GM23338 (cell line): ENCODE results near the gene CXXC5. TPM values are rescaled to one million over a fixed set of nuclear protein-coding genes. Genes with fewer than 3 reads are reported as not detected.

Source experiments
- ATAC-seq: fragments of 200-7000 bp; cut with Tn5 transposase; 3 replicates; pipeline ENCODE4 v1.9.1; 2020
- DNase-seq: peaks from one replicate; pipeline ENCODE4 v3.0.0-alpha.2; 2015; ENCODE audit warnings: low spot score
- H2AFZ ChIP-seq: fragments of 200-600 bp; sonication (generic); 2 replicates; pipeline ENCODE4 v1.8.0; 2016; ENCODE audit warnings: antibody characterized with exemption, mild to moderate bottlenecking, moderate library complexity
- H3F3A ChIP-seq: fragments of 200-600 bp; sonication (generic); replicated peaks from 2 replicates; pipeline ENCODE4 v1.8.0; 2017; ENCODE audit warnings: antibody characterized with exemption, mixed run types, low read depth
- H3K27ac ChIP-seq: fragments of 200-600 bp; sonication (generic); 2 replicates; pipeline ENCODE4 v1.6.1; 2016; ENCODE audit warnings: low read depth
- H3K27me3 ChIP-seq: fragments of 200-600 bp; sonication (generic); 2 replicates; pipeline ENCODE4 v1.8.0; 2016; ENCODE audit warnings: mild to moderate bottlenecking, mixed run types, moderate library complexity; ENCODE audit not compliant: insufficient read depth
- H3K36me3 ChIP-seq: fragments of 200-600 bp; sonication (generic); 2 replicates; pipeline ENCODE4 v1.8.0; 2016; ENCODE audit warnings: mild to moderate bottlenecking; ENCODE audit not compliant: insufficient read depth
- H3K4me1 ChIP-seq: fragments of 200-600 bp; sonication (generic); 2 replicates; pipeline ENCODE4 v1.8.0; 2016; ENCODE audit warnings: mild to moderate bottlenecking, moderate library complexity; ENCODE audit not compliant: insufficient read depth
- H3K4me2 ChIP-seq: fragments of 200-600 bp; sonication (generic); 2 replicates; pipeline ENCODE4 v1.7.1; 2017; ENCODE audit warnings: mixed run types
- H3K4me3 ChIP-seq: fragments of 200-600 bp; sonication (generic); 2 replicates; pipeline ENCODE4 v1.6.1; 2016; ENCODE audit warnings: mixed run types
- H3K79me2 ChIP-seq: fragments of 200-600 bp; sonication (generic); replicated peaks from 2 replicates; pipeline ENCODE4 v1.8.0; 2017; ENCODE audit warnings: mild to moderate bottlenecking; ENCODE audit not compliant: insufficient read depth
- H3K9me2 ChIP-seq: fragments of 200-600 bp; sonication (generic); 2 replicates; pipeline ENCODE4 v1.8.0; 2017; ENCODE audit not compliant: insufficient read depth
- H4K20me1 ChIP-seq: fragments of 200-600 bp; sonication (generic); replicated peaks from 2 replicates; pipeline ENCODE4 v1.8.0; 2017; ENCODE audit warnings: mild to moderate bottlenecking; ENCODE audit not compliant: insufficient read depth
- H3K27ac Mint-ChIP-seq: 2 replicates; pipeline ENCODE4 v1.8.0; 2020; ENCODE audit warnings: inconsistent platforms, mild to moderate bottlenecking, moderate library complexity, mixed read lengths
- H3K27me3 Mint-ChIP-seq: 3 replicates; pipeline ENCODE4 v1.8.0; 2022; ENCODE audit warnings: low read depth, mild to moderate bottlenecking, moderate library complexity, mixed read lengths, inconsistent platforms; ENCODE audit not compliant: insufficient read depth, poor library complexity
- H3K36me3 Mint-ChIP-seq: 3 replicates; pipeline ENCODE4 v1.8.0; 2021; ENCODE audit warnings: low read depth, mild to moderate bottlenecking, inconsistent platforms, moderate library complexity, mixed read lengths
- H3K4me1 Mint-ChIP-seq: 3 replicates; pipeline ENCODE4 v1.8.0; 2020; ENCODE audit warnings: mild to moderate bottlenecking, inconsistent platforms, mixed read lengths
- H3K4me3 Mint-ChIP-seq: 3 replicates; pipeline ENCODE4 v1.8.0; 2021; ENCODE audit warnings: moderate library complexity, mild to moderate bottlenecking, inconsistent platforms, mixed read lengths
- H3K9me3 Mint-ChIP-seq: 3 replicates; pipeline ENCODE4 v1.8.0; 2020; ENCODE audit warnings: moderate library complexity, mild to moderate bottlenecking, inconsistent platforms, mixed read lengths
- CREB1 ChIP-seq: fragments of 250-450 bp; sonication (Bioruptor Pico); IDR thresholded peaks from 2 replicates; pipeline ENCODE4 v1.5.0; 2020; ENCODE audit warnings: low read depth, mild to moderate bottlenecking, moderate library complexity
- CTCF ChIP-seq, 2 experiments: fragments of 200-600 bp in 1 of 2; sonication (generic) in 1 of 2; conservative IDR thresholded peaks; 2 replicates each; pipeline versions ENCODE4 v1.5.1 to v1.6.1; 2016 to 2017; ENCODE audit warnings: antibody characterized with exemption in 2 of 2, low read depth in 2 of 2, mild to moderate bottlenecking in 2 of 2, moderate library complexity in 1 of 2
- ETS1 ChIP-seq: IDR thresholded peaks from 2 replicates; pipeline ENCODE4 v1.6.1; 2016; ENCODE audit warnings: antibody characterized with exemption
- EZH2phosphoT487 ChIP-seq: fragments of 200-600 bp; sonication (generic); IDR thresholded peaks from one replicate; pipeline ENCODE4 v1.8.1; 2018; ENCODE audit warnings: antibody characterized with exemption; ENCODE audit not compliant: unreplicated experiment
- NANOG ChIP-seq: IDR thresholded peaks from 2 replicates; pipeline ENCODE4 v1.6.1; 2016; ENCODE audit warnings: antibody characterized with exemption, borderline replicate concordance
- STAT1 ChIP-seq: IDR thresholded peaks from one replicate; pipeline ENCODE4 v1.6.1; 2016; ENCODE audit warnings: antibody characterized with exemption; ENCODE audit not compliant: unreplicated experiment
- ZNF331 ChIP-seq: fragments of 250-450 bp; sonication (Bioruptor Pico); IDR thresholded peaks from 2 replicates; pipeline ENCODE4 v1.5.0; 2020; ENCODE audit warnings: low read depth, mild to moderate bottlenecking, moderate library complexity
- ZNF462 ChIP-seq: fragments of 250-450 bp; sonication (Bioruptor Pico); IDR thresholded peaks from 2 replicates; pipeline ENCODE4 v1.5.0; 2020; ENCODE audit warnings: mild to moderate bottlenecking, moderate library complexity
- polyA plus RNA-seq: library from polyadenylated mRNA; unstranded; fragments of >200 nt; fragmentation: Nextera tagmentation; extraction: Ambion mirVana; gene quantifications from 2 replicates; pipeline ENCODE4 v1.2.1, GENCODE V29; 2016
- total RNA-seq: library from RNA; depleted of rRNA; stranded (reverse); fragments of >200 nt; shearing (Covaris generic); gene quantifications from 2 replicates; pipeline ENCODE4 v1.2.3, GENCODE V29; 2014

The CXXC5 gene
- total and polyA plus RNA-seq, 2 experiments from 2014 or later = 63.3 to 111 TPM

GRCh38 chr5:139688751-139689372 is 40.7 kb downstream of the CXXC5 start (continued):
- TF ChIP-seq ZNF462 (no peak), CREB1 (CRISPR knock-in tag) (no peak), ZNF331 (CRISPR knock-in tag) (no peak), NANOG (no peak), EZH2phosphoT487 (no peak), ETS1 (no peak), STAT1 (no peak)

- H3K79me2 ChIP-seq = no peaks in the 10 kb centered on the region
- DNase-seq = peak; percentile 72
- no peaks in the 10 kb centered on the region for H3K9me2 ChIP-seq
- peak overlapping the region; percentile 31; the same call in 1 of the 2 replicates for H3K4me3 ChIP-seq
- H3F3A ChIP-seq = 0 out of 2 replicates have a peak, but pooled peaks cover 10% of the 10 kb centered on the region
- H3K27me3 ChIP-seq = peaks cover 25% of the 10 kb centered on the region
- TF ChIP-seq EZH2phosphoT487 (no peak), CTCF (conservative IDR thresholded peaks at IDR 0.05; ENCODE audit: low read depth in 2 of 2) (0 out of 4 replicates have a peak, but pooled peaks have one; percentile 13 to 16)
- Mint-ChIP-seq H3K4me1 (peaks cover 72% of the 10 kb centered on the region), H3K27me3 (peaks cover 38% of the 10 kb centered on the region), H3K9me3 (no peaks in the 10 kb centered on the region), H3K36me3 (peaks cover 10% of the 10 kb centered on the region), H3K27ac (no peak overlapping the region), H3K4me3 (no peak overlapping the region)
- H3K27ac ChIP-seq = no peak overlapping the region
- no peak overlapping the region for H2AFZ ChIP-seq
- H3K36me3 ChIP-seq = no peaks in the 10 kb centered on the region
- H3K4me1 ChIP-seq = peaks cover 57% of the 10 kb centered on the region
- ATAC-seq = peak; percentile 40
- H3K4me2 ChIP-seq = peak overlapping the region; percentile 70
- no peaks in the 10 kb centered on the region; the same call in 1 of the 2 replicates for H4K20me1 ChIP-seq
Measured at GRCh38 chr5:139689631-139690063, 41.5 kb downstream of the CXXC5 start.
